Activated CD4-positive, CD25-positive, alpha-beta regulatory T cell (primary cell): Measurements from ENCODE around the gene PGBD4.
"Not testable (repeated sequence)": the region's sequence is repeated elsewhere in the genome, so short reads cannot be mapped to it uniquely, and the experiment has no call there.

Experiments
- DNase-seq, 4 experiments: peaks; one replicate each; lab custom pipeline; 2025; lab: John Stamatoyannopoulos, UW

PGBD4 gene

GRCh38 chr15:34114215-34114614 lies 12.3 kb downstream of the PGBD4 start:
- DNase-seq = no peak

GRCh38 chr15:34114739-34115138 lies 12.9 kb downstream of the PGBD4 start:
- no peak for DNase-seq

GRCh38 chr15:34116620-34117019 lies 14.7 kb downstream of the PGBD4 start:
- no peak for DNase-seq

GRCh38 chr15:34119291-34119690 lies 17.4 kb downstream of the PGBD4 start:
- DNase-seq = no peak

- DNase-seq = not testable (repeated sequence)
Observed at GRCh38 chr15:34120420-34120819, 18.5 kb downstream of the PGBD4 start.

- not testable (repeated sequence) for DNase-seq
Observed at GRCh38 chr15:34121786-34122185, 19.9 kb downstream of the PGBD4 start.

- no peak for DNase-seq
Observed at GRCh38 chr15:34122771-34123183, 20.9 kb downstream of the PGBD4 start.

GRCh38 chr15:34124651-34125050 lies 22.8 kb downstream of the PGBD4 start:
- DNase-seq = no peak

- no peak for DNase-seq
Observed at GRCh38 chr15:34125945-34126344, 24.1 kb downstream of the PGBD4 start.

- DNase-seq = no peak
Observed at GRCh38 chr15:34126522-34126921, 24.6 kb downstream of the PGBD4 start.

- DNase-seq = no peak
Observed at GRCh38 chr15:34128898-34129297, 27.0 kb downstream of the PGBD4 start.

- DNase-seq = no peak
Observed at GRCh38 chr15:34132881-34133280, 31.0 kb downstream of the PGBD4 start.

- no peak for DNase-seq
Observed at GRCh38 chr15:34133511-34133910, 31.6 kb downstream of the PGBD4 start.

GRCh38 chr15:34147371-34148140 lies 45.7 kb downstream of the PGBD4 start:
- no peak for DNase-seq

- DNase-seq = no peak
Observed at GRCh38 chr15:34154725-34155204, 52.9 kb downstream of the PGBD4 start.

GRCh38 chr15:34155859-34156258 lies 54.0 kb downstream of the PGBD4 start:
- no peak for DNase-seq
